Esophagus muscularis mucosa (tissue), 4 donors: ENCODE measurements around the gene ST6GALNAC6. TPM values are rescaled to one million over a fixed set of nuclear protein-coding genes. Genes with fewer than 3 reads are reported as not detected.
"Not testable (repeated sequence)": the region's sequence is repeated elsewhere in the genome, so short reads cannot be mapped to it uniquely, and the experiment has no call there.

Source experiments
- DNase-seq: peaks from one replicate; pipeline ENCODE4 v3.0.0-alpha.2; 2017; ENCODE audit errors: extremely low spot score
- H3K27ac ChIP-seq, 4 donors: fragments of 200-600 bp; sonication (generic); replicated peaks in 1 of 4; 1 replicate in 3 of 4; 2 replicates in 1 of 4; pipeline ENCODE4 v1.5.1; 2016 to 2019; ENCODE audit warnings: mild to moderate bottlenecking in 1 of 4
- H3K27me3 ChIP-seq, 4 donors: fragments of 200-600 bp; sonication (generic); one replicate each; pipeline versions ENCODE4 v1.5.1 to v1.6.0; 2016 to 2019
- H3K36me3 ChIP-seq, 4 donors: fragments of 200-600 bp; sonication (generic); one replicate each; pipeline ENCODE4 v1.5.1; 2016 to 2019
- H3K4me1 ChIP-seq, 4 donors: fragments of 200-600 bp; sonication (generic); one replicate each; pipeline ENCODE4 v1.5.1; 2016 to 2019
- H3K4me3 ChIP-seq, 4 donors: fragments of 200-600 bp; sonication (generic); 1 replicate in 2 of 4; 2 replicates in 2 of 4; pipeline ENCODE4 v1.5.1; 2016 to 2019; ENCODE audit warnings: mild to moderate bottlenecking in 4 of 4, moderate library complexity in 1 of 4
- H3K9me3 ChIP-seq, 4 donors: fragments of 200-600 bp; sonication (generic); 1 replicate in 3 of 4; 2 replicates in 1 of 4; pipeline ENCODE4 v1.5.1; 2016 to 2019
- EP300 ChIP-seq: sonication (generic); formaldehyde crosslinking; IDR thresholded peaks from one replicate; pipeline ENCODE4 v1.6.1; 2017; ENCODE audit warnings: antibody characterized with exemption
- POLR2A ChIP-seq: fragments of 450-650 bp; IDR thresholded peaks from one replicate; pipeline ENCODE4 v1.6.1; 2017; ENCODE audit warnings: antibody characterized with exemption, moderate library complexity, mild to moderate bottlenecking, low read depth
- POLR2AphosphoS5 ChIP-seq, 2 donors: sonication (generic); formaldehyde crosslinking; IDR thresholded peaks; one replicate each; pipeline ENCODE4 v1.6.1; 2017; ENCODE audit warnings: antibody characterized with exemption in 2 of 2
- WGBS: methylation state at CpG from one replicate; pipeline ENCODE4 v1.1.5; 2018; 5-methylcytosine and 5-hydroxymethylcytosine counted together
- intact Hi-C: fragments of 100-400 bp; cut with DNase I; formaldehyde crosslinking; loops from one replicate; pipeline ENCODE4 v1.15.1; 2023
- total RNA-seq, 4 donors: library from RNA; depleted of rRNA; stranded (reverse); fragments of >200 nt; gene quantifications; one replicate each; pipeline versions ENCODE4 v1.1.0 to v1.2.1, GENCODE V29; 2016
- TF ChIP-seq, protein P1 (sequence below), 3 experiments: fragments of 200-600 bp in 2 of 3; fragments of 450-650 bp in 1 of 3; sonication (generic) in 2 of 3; IDR thresholded peaks; one replicate each; pipeline ENCODE4 v1.5.1; 2017 to 2019; ENCODE audit warnings: antibody characterized with exemption in 3 of 3, mild to moderate bottlenecking in 2 of 3, moderate library complexity in 1 of 3

Gene ST6GALNAC6
- total RNA-seq, 4 donors from 2014 or later: 95.9 to 169 (median 125) TPM

DNA sequence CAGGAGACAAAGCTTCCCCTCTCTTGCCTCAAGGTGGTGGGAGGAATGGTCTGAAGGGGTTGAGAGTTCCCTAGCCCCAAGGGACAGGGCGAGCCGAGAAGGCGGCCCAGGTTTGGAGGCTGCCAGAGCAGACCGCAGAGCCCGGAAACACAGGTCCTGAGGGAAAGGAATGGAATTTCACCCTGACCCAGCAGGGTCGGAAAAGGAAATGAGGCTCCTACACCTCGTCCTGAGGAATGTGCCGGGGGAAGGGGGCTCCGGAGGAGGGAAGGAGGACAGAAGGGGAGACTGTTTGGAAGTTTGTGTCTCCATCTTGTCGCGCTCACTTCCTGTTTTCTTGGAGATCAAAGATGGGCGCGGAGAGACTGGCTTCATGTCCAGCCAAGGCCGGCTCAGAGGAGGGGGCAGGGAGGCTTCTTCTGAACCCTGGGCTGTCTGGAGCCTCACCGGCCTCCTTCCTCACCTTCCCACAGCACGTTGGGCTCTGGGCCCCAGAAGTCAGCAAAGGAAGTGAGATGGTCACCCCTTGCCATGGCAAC, 54.5 kb downstream of the ST6GALNAC6 start:
- Histone ChIP-seq H3K4me3 (no peak overlapping the region), H3K27ac (peak overlapping the region; percentile 54 to 75 (median 67)), H3K36me3 (peaks cover 0 to 60% (median 14%) of the 10 kb centered on the region in 4 donors), H3K27me3 (no peaks in the 10 kb centered on the region), H3K9me3 (peaks cover 0 to 8% (median 6%) of the 10 kb centered on the region in 4 donors), H3K4me1 (peaks cover 38 to 59% (median 54%) of the 10 kb centered on the region in 4 donors)
- DNase-seq: no peak
- 75% methylated on average over 16 of the region's 16 CpGs for WGBS
- TF ChIP-seq EP300 (no peak), POLR2AphosphoS5 (IDR thresholded peaks at IDR 0.05) (peak; percentile 5 to 42), POLR2A (no peak)
- TF ChIP-seq, protein P1, sequence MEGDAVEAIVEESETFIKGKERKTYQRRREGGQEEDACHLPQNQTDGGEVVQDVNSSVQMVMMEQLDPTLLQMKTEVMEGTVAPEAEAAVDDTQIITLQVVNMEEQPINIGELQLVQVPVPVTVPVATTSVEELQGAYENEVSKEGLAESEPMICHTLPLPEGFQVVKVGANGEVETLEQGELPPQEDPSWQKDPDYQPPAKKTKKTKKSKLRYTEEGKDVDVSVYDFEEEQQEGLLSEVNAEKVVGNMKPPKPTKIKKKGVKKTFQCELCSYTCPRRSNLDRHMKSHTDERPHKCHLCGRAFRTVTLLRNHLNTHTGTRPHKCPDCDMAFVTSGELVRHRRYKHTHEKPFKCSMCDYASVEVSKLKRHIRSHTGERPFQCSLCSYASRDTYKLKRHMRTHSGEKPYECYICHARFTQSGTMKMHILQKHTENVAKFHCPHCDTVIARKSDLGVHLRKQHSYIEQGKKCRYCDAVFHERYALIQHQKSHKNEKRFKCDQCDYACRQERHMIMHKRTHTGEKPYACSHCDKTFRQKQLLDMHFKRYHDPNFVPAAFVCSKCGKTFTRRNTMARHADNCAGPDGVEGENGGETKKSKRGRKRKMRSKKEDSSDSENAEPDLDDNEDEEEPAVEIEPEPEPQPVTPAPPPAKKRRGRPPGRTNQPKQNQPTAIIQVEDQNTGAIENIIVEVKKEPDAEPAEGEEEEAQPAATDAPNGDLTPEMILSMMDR (IDR thresholded peaks at IDR 0.05): no peak
- intact Hi-C loops: no loop called here

DNA sequence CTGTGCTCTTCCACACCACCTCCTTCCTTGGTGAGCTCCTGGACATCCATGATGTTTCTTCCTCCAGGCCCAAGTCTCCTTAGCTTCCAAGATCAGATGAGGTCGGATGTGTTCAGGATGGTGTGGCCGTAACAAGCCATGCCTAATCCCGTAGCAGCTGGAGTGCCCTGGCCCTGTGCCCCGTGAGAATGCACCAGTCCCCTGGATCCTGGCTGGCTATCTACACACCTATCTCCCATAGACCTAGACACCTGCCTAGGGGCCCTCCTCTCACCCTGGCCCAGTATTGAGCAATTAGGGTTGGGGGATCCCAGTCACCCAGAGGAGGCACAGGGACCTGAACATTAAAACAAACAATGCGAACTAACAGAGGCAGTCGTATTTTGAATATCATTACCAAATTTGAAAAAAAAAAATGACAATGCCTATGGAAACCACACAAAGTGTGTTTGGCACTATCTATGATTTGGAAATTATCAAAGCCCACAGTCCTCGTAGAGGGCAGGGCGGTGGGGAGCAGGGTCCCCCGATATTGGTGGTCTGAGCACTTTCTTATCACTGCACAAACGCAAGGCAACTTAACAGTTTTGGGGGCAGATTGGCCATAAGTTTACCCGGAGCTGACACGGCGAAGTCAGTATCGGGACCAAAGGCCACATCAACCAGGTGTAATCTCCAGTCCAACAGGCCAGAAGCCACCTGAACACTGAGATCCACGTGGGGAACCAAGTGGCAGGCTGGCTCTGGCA, 58.1 kb downstream of the ST6GALNAC6 start:
- intact Hi-C loops: no loop called here
- Histone ChIP-seq H3K27me3 (no peaks in the 10 kb centered on the region), H3K4me3 (no peak overlapping the region), H3K36me3 (peaks cover 0 to 46% (median 13%) of the 10 kb centered on the region in 4 donors), H3K9me3 (no peaks in the 10 kb centered on the region), H3K4me1 (peaks cover 56 to 77% (median 73%) of the 10 kb centered on the region in 4 donors), H3K27ac (peak overlapping the region in 3 of 4 donors; percentile 19 to 87 (median 84))
- WGBS: 89% methylated on average over 14 of the region's 15 CpGs
- TF ChIP-seq EP300 (no peak), POLR2A (no peak), POLR2AphosphoS5 (IDR thresholded peaks at IDR 0.05) (no peak)
- TF ChIP-seq, protein P1 (IDR thresholded peaks at IDR 0.05): no peak
- DNase-seq: no peak

DNA sequence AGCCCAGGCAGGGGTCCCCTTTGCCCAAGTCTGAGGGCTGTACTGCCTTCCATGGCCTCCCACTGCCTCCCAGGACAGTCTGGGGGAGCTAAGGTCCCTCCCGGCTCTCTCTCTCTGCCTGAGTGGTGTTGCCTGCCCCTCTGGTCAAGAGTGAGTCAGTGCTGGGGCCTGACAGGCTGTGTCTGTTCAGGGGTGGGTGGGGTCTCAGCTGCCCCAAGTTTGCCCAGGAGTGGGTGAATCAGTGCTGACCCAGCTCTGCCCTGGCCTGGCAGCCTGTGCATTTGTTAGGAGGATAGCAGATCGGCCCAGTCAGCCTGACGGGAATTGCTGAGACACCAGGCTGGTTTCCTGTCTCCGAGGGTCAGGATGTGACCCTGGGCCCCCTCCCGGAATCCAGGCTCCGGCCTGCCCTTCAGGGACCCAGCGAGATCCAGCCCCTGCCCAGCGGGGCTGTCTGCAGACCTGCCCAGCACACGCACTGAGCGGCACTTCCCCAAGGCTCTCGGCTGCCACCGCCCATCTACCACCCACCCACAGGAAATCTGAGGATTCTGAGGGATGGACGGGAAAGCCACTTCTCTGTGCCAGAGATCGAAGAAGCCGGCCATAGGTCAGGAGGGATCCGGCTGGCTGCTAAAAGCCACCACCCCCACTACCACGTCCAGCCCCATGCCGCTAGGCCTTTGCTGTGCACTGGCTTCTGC, 60.9 kb downstream of the ST6GALNAC6 start:
- intact Hi-C loops: no loop called here
- 51% methylated on average over 7 of the region's 18 CpGs for WGBS
- peak; percentile 94 for DNase-seq
- no peaks in the 10 kb centered on the region for H3K9me3 ChIP-seq
- peak overlapping the region; percentile 75 to 87 (median 80) for H3K27ac ChIP-seq
- peak overlapping the region in 2 of 4 donors; percentile 14 to 18 for H3K4me3 ChIP-seq
- peaks cover 62 to 82% (median 77%) of the 10 kb centered on the region in 4 donors for H3K4me1 ChIP-seq
- peaks cover 0 to 51% (median 13%) of the 10 kb centered on the region in 4 donors for H3K36me3 ChIP-seq
- peak; percentile 57 to 74 for TF ChIP-seq POLR2AphosphoS5 (IDR thresholded peaks at IDR 0.05)
- TF ChIP-seq POLR2A: no peak
- TF ChIP-seq, protein P1 (IDR thresholded peaks at IDR 0.05): no peak
- TF ChIP-seq EP300: peak; percentile 29
- no peaks in the 10 kb centered on the region for H3K27me3 ChIP-seq

DNA sequence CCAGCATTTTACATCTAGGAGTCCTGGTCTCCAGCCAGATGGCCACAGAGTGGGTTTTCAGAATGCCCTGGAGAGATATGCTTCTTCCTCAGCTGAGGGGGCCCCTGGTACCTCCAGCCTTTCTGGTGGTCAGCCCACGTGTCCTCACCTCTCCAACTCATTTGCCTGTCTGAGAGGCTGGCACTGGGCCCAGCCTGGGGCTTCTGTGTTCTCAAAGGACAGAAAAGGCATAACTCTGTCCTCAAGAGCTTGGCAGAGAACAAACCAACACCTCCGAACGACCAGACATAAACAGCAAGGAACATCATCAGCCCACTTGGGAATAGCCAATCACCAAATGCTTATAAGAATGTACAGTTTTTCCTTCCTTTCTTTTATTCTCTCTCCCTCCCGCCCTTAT, 62.1 kb downstream of the ST6GALNAC6 start:
- Histone ChIP-seq H3K36me3 (peaks cover 0 to 42% (median 9%) of the 10 kb centered on the region in 4 donors), H3K9me3 (no peaks in the 10 kb centered on the region), H3K4me3 (no peak overlapping the region), H3K27me3 (no peaks in the 10 kb centered on the region), H3K27ac (peak overlapping the region; percentile 75 to 87 (median 80)), H3K4me1 (peaks cover 71 to 94% (median 85%) of the 10 kb centered on the region in 4 donors)
- WGBS: 58% methylated on average over 4 of the region's 4 CpGs
- intact Hi-C loops: no loop called here
- no peak for TF ChIP-seq POLR2A
- no peak for TF ChIP-seq POLR2AphosphoS5 (IDR thresholded peaks at IDR 0.05)
- no peak for TF ChIP-seq EP300
- TF ChIP-seq, protein P1 (IDR thresholded peaks at IDR 0.05): no peak
- no peak for DNase-seq

DNA sequence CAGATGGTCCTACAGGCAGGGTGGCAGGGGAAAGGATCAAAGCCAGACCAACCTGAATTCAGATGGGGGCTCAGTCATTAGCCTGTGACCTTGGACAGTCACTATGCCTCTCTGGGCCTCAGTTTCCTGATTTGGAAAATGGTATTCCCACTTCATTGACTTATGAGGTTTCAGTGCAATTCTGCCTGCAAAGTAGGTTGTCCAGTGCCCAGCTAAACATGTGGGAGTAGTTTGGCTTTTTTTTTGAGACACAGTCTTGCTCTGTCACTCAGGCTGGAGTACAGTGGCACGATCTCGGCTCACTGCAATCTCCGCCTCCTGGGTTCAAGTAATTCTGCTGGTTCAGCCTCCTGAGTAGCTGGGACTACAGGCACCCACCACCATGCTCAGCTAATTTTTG, 62.8 kb downstream of the ST6GALNAC6 start:
- H3K4me1 ChIP-seq: peaks cover 71 to 96% (median 91%) of the 10 kb centered on the region in 4 donors
- H3K27me3 ChIP-seq, DNase-seq, intact Hi-C loops, H3K9me3 ChIP-seq: not testable (repeated sequence)
- 67% methylated on average over 3 of the region's 3 CpGs for WGBS
- H3K36me3 ChIP-seq: peaks cover 0 to 34% (median 7%) of the 10 kb centered on the region in 4 donors
- H3K4me3 ChIP-seq: peak overlapping the region in 1 of 4 donors; percentile 15
- H3K27ac ChIP-seq: peak overlapping the region; percentile 75 to 87 (median 80)
